ENCODE measurements around the gene STAB2. TPM values are rescaled to one million over a fixed set of nuclear protein-coding genes. Genes with fewer than 3 reads are reported as not detected.

The STAB2 gene
- total RNA-seq, 1 experiment from 2014 or later: not detected

DNA sequence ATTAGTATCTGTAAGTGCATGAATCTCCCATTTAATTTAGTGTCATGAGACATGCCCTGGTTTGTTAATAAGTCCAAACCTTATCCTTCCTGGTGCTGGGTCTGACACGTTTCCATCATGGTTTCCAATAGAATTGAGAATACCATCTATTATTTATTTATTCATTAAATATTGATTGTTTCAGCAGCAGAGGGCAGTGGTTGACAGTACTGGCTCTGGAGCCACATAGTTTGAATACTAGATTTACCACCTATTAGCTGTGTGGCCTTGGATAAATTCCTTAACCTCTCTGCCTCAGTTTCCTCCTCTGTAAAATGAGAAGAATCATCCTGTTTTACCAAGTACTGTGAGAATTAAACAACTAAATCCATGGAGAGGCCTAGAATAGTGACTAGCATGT, 941 bp upstream of the STAB2 start:
- no peak for DNase-seq (ENCODE audit: low spot score)

DNA sequence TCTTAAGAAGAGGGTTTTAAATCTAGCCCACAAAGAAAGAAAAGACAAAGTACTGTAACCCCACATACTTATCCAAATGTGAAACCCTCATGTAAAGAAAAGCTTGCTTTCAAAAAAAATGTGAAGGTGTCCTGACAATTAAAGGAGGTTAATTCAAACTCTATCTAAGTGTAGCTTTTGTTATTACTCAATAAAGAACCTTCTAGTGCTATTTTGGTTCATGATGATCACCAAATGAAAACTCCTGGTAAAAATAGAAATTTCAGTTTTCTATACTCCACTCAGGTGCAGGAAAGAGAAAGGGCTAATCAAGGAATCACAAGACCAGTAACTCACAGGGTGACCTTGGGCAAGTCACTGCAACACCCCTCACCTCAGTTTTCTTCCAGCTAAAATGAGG, 1.6 kb downstream of the STAB2 start:
- DNase-seq (ENCODE audit: low spot score): no peak

DNA sequence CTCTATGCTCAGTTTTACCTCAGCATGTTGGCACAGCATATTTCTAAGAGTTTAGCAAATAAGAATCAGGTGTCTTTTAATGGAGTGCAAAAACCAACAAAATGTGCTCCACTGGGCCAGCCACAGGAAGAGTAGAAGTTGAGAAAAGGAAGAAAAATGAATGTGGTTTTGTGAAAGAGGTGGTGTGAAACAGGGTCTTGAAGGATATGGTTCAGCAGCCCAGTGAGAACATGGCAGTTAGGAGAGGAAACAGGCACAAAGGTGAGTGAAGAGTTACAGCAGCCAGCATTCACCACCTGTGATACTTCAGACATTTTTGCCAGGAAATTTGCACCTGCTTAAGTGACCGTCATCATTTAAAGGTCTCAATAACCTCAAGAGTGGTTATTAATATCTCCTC, 2.4 kb downstream of the STAB2 start:
- DNase-seq (ENCODE audit: low spot score): no peak

DNA sequence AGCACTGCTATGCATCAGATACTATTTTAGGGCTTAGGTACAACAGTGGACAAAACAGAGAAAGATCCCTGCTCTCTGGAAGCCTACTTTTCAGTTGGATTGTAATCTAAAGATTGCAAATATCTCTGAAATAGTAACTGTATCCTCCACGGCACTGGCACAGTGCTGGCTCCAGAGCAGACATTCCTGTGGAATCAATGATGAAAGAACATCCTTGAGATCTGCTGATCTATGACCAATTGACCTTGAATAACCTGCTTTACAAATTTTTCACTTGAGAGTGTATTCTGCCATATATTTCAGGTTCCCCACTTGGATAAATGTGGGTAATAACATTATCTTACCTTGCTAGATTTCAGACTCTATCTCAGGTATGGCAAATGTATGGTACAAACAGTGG, 3.2 kb downstream of the STAB2 start:
- DNase-seq (ENCODE audit: low spot score): no peak

DNA sequence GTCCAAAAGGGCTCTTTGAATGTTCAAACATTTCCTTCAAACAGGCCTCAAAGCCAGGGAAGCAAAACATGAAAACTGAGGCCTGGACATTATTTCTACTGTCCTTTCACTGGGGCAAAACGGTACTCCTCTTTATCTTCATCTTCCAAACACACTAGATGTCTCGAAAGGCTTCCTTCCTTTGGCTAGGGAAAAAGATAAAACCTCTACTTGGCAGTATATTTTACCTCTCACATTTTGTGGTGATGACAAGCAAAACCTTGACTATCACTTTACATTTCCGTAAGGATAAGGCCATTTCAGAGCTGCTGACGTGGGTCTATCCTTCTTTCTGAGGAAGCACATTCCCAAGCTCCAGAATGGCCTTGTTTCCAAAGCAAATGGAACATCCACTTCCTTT, 9.9 kb downstream of the STAB2 start:
- no peak for DNase-seq (ENCODE audit: low spot score)

DNA sequence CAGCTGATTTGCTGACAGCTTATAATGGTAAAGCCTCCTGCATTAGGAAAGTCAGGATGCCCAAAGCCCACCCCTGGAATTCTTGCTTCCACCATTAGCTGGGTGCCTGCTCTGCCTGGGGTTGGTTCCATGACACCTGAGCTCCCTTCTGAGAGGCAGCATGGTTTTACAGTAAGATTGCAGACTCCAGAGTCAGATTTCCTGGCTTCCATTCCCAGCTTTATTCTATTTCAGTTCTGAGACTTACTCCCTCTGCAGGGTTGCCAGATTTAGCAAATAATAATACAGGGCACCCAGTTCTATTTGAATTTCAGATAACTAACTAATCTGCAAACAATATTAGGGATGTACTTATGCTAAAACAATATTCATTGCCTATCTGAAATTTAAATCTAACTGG, 12.2 kb downstream of the STAB2 start:
- DNase-seq (ENCODE audit: low spot score): no peak

DNA sequence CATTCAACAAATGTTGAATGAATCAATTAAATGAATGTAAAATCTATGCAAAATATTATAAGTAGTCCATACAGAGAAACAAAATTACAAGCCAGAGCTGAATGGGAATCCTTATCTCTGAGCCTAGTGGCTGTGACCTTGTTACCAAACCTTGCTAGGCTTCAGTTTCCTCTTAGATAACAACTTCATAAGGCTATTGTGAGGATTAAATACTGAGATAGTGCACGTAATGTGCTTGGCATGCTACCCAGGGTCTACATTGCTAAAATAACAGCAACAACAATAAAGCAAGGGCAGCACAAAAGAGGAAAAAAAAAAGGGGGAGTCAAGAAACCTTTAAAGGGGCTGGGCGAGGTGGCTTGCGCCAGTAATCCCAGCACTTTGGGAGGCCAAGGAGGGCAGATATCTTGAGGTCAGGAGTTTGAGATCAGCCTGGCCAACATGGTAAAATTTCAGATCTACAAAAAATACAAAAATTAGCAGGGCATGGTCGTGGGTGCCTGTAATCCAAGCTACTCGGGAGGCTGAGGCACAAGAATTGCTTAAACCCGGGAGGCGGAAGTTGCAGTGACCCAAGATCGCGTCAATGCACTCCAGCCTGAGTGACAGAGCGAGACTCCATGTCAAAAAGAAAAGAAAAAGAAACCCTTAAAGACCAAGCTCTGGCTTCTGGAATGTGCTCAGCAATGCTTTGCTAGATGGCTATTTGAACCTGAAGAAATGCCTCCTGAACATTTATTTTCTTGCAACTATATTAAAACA, 14.1 kb downstream of the STAB2 start:
- no peak for DNase-seq (ENCODE audit: low spot score)

DNA sequence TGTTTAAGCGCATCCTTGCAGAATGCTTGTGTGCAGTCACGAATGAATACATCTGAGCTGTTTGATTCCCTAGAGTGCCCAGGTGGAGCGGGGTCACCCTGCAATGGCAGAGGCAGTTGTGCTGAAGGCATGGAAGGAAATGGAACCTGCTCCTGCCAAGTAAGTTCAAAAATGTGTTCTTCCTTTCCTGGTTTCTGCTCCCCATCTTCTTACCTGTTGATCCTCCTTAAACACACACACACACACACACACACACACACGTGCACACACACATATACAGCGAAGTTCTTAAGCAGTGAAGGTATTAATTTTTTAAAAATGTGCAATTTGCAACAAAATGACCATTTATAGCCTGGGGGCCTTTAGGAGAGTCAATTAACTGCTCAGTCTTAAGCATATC, 33.3 kb downstream of the STAB2 start:
- no peak for DNase-seq (ENCODE audit: low spot score)

DNA sequence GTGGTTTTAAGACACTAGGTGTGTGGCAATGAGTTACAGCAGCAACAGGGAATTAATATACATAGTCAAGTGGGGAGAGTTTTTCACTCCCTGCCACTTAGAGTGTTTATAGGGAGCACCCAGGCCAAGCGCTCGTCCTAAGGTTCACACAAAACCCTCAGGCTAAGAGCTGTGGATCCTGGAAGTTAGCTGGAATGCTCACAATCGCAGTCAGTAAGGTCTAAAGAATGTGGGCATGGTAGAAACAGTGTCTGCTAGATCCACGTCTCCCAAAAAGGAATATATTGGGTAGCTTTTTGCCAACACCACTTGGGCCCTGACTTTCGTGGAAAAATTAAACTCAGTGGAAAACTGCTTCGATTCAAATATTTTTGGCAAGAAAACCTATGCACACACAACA, 36.6 kb downstream of the STAB2 start:
- no peak for DNase-seq (ENCODE audit: low spot score)

DNA sequence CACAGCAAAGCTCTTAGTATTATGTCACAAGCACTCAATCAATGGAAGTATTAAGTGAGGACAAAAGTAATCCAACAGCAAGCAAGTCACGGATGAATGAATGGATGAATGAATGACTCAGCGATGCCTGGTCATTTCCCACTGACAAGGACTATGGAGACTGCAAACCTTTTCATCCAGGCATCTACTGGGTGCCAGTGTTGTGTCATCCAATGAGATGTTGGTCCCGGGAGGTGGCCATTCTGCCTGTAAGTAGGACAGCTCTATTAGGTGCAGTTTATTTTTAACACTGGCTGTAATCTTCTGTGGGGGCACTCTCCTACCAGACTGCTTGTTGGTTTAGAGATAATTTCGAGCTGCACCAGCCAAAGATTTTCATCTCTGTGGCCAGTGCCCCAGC, 39.4 kb downstream of the STAB2 start:
- peak; percentile 58 for DNase-seq (ENCODE audit: low spot score)

DNA sequence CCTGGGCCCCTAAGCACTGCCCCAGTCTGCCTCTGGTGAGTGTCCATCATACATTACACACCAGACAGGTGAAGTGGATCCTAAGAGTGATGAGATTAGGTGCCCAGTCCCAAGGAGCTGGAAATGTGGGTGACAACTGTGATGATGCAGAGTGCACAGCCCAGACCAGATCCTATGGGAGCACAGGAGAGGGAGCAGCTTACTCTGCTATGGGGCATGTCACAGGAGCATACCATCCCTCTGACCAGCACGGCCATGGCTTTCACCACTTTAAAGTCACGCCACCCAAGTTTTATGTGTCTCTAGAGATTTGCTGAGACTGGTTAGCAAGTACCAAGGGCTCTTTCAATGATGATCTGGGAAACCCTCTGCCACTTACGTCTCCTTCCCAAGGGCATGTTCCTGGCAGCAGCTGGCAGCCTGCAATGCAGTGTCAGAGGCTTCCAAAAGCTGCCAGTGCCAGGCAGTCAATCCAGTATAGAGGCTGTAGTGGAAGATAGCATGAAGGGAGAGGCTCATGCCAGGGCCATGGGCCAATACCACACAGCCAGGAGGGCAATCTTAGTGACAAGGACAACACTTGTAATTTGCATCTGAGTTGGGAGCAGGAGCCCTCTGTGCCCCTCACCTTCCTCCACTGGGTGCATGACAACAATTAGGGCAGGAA, 40.2 kb downstream of the STAB2 start:
- DNase-seq (ENCODE audit: low spot score): no peak

DNA sequence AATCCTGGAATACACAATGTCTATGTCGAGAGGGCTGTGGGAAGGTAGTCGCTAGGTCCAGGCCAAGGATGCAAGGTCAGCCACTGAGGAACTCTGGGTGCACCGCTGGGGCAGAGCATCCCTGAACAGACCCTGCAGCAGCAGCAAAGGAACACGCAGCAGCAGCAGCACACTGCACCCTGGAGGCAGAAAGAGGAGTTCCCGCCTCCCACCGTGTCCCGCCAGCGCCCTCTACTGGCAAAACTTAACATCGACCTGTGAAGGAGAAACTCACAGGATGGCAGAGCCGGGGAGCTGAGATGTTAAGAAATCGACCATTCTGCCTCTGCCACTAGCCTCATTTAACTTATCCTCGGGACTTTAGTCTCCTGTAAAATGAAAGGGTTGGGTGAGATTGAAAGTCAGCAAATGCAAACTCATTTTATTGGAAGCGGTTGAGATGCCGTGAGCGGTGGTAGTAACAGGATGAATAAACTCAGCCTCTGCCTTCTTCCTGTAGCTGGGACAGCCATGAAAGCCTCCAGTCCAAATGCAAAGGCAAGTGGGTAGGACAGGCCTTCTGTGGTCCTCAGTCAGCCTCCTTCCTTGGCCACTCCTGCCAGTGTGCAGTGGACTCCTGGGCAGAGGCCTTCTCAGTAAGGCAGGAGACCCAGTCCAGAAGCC, 45.6 kb downstream of the STAB2 start:
- DNase-seq (ENCODE audit: low spot score): peak; percentile 51

DNA sequence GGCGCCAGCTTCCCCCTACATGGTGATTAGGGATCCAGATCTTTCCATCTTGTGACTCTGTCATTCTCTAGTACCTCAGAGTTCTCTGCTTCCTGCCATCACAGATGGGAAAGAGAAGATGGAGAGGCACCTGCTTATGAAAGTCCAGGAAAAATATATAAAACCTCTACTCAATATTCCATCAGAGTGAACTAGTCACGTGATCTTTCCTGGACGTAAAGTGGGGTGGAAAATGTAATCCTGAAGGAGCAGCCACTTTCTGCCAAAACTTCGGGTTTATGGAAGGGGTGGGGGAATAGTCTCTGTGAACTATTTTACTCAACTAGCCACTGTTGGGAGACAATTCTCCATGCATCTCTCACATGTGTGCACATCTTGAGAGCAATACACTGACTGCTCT, 47.7 kb downstream of the STAB2 start:
- no peak for DNase-seq (ENCODE audit: low spot score)

DNA sequence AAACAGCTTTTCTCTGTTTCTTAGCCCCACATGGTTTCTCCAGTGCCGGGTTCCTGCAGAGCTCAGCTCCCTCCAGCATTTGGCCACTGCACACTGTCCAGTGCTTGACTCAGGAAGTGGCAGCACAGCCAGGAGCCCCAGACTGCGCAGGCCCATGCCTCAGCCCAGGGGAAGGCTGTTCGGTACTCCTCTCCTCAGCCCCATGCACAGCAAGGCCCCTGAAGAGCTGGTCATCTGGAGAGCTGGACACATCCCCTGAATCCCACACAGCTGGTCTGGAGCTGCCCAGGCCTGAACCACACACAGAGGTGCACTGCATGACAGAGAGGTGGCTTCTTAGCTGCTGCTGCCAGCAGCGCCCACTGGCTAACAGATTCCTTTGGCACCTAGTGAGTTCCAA, 48.3 kb downstream of the STAB2 start:
- no peak for DNase-seq (ENCODE audit: low spot score)

DNA sequence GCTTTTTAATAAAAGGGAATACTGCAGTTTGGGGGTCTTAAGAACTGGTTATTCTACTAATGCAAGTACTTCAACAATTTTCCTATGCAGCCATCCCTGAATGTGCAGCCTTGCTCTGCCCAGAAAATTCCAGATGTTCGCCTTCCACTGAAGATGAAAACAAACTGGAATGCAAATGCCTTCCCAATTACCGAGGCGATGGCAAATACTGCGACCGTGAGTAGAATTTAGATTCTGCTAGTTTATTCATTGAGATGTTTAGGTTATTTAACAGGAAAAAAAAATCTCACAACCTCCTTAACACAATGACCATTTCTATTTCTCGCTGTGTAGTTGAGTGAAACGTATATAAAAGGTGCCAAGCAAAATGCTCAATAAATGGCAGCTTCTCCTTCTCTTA, 49.9 kb downstream of the STAB2 start:
- DNase-seq (ENCODE audit: low spot score): no peak

DNA sequence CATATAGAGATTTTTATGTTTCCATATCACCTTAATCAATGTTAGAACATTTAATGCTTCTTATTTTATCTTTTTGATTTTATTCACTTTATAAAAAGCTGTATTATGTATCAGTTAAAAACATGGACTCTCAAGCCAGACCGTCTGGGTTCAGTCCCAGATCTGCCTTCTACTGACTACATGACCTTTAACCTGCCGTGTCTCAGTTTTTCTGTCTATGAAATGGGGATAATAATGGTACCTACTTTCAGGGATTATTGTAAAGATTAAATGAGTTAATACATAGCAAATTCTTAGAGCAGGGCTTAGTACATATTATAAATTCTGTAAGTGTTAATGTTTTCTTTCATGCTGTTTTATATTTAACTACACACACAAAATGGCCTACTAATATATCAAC, 50.4 kb downstream of the STAB2 start:
- no peak for DNase-seq (ENCODE audit: low spot score)

DNA sequence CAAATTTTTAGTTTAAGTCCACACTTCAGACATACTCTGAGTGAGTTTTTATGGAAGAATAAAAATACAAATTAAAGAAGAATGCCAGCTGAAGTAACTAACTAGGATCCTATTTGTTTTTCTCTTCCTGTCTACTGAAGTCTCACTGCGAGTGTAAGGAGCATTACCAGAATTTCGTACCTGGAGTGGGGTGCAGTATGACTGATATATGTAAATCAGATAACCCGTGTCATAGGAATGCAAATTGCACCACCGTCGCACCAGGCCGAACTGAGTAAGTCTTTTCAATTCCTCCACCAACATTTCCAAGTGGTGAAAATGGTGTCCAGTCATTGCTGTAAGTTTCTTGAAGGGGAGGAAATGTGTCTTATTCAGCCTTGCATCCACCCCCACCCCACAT, 52.9 kb downstream of the STAB2 start:
- no peak for DNase-seq (ENCODE audit: low spot score)

DNA sequence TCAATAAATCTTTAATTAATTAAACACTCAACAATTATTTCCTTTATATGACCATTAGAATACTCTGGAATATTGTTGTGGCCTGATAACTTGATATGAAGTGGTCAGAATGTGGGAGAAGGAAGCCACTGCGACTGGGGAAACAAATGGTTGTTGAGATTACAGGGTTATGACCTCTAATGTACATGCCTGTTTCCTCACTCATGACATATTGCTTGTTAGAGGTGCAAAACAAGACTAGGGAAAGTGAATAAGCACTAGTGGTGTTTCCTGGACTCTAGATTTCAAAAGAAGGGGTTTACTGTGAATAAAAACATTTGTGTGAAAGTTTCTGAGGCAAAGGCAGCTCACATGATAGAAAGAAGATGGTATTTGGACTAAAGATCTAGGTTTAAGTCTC, 53.3 kb downstream of the STAB2 start:
- DNase-seq (ENCODE audit: low spot score): no peak

DNA sequence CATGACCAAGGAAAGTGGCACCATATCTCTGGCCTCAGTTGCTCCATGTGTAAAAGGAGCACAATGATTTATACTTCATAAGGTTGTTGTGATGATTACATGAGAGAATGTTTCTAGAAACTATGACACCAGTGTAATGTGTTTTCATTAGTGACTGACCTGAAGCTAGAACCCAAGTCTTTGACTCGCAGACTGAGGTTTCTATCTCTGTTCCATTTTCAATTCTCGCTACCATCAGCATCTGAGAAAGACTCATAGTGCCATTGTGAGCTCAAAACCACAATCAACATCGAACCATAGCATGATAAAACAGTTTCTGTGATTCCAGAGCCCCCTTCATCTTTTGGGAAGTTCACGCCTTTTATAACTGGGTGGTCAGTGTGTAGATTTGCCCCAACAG, 53.8 kb downstream of the STAB2 start:
- DNase-seq (ENCODE audit: low spot score): no peak

DNA sequence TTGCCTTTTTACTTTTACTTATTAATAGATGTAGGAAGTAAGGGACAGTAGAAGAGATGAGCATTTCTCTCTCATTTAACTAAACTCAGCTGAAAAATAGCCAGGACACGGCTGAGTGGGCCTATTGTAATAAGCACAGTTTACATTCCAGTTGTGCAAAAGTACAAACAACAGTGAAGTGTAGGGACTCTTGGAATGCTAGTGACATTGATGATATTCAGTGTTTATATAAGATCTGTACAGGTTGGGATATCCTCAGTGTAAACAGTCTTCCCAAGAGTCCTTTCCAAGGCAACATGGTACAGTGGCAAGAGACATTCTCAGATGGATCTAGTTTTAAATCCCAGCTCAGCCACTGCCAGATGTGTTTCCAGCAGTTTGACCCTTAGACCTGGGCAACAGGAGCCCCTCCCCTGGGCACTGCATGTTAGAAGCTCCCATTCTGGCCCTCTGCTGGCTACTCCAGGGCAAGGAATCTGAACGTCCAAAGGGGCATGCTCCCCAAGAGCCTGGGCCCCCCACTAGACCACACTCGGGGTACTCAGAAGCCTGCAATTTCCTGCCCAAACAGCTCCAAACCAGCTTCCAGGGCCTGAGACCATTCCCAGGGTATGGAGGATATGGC, 55.3 kb downstream of the STAB2 start:
- DNase-seq (ENCODE audit: low spot score): no peak

DNA sequence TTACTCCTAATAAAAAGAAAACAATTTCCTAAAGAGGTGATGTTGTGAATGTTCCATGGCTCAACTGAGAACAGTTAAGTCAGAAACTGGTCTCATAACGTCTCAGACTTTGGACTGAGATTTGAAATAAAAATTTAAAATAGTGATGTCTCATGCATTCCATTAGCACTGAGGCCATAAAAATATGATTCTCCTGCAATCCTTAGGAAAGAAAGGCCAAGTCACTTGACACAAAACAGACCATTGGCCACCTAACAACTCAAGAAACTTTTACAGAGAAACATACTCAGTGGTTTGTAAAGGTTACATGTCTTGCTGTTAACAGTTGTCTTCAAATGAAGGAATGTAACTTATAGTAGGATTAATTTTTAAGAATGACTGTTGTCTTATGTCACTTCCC, 58.1 kb downstream of the STAB2 start:
- DNase-seq (ENCODE audit: low spot score): no peak

DNA sequence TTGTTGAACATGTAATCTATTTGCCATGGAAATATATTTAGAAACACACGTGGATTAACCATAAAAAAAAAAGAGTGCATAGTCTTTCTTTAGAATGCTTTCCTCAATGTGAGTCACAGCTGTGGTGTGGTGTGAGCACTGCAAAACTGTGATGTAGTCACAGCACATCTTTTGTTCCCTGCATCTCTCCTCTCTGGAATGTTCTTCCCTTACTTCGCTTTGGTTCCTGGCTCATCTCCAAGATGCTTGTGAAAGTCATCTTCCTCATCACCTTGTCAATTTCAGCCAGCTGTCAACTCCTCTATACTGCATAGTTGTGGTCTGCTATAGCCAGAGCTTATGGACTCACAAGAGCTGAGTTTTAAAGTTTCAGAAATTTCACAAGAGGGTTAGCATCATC, 60.2 kb downstream of the STAB2 start:
- peak; percentile 76 for DNase-seq (ENCODE audit: low spot score)

DNA sequence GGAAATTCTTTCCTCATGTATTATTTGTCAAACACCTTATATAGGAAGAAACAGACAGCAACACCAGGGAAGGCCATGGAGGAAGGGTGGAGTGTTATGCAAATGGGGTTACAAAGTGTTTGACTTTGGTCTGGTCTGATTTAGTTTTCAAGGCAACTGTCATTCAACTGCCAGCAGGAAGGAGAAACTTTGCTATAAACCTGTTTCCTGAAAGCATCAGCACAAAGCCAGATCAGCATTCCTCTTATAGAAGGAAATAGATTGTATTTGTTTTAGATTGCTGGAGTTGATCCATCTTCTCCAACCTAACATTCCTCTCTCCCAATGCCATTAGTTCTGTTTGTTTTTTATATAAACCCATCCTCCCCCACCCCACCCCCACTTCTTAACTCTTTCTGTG, 65.7 kb downstream of the STAB2 start:
- no peak for DNase-seq (ENCODE audit: low spot score)

Data from A172 (cell line).